HT1080 (cell line): ENCODE data around the gene GLA. TPM values are rescaled to one million over a fixed set of nuclear protein-coding genes. Genes with fewer than 3 reads are reported as not detected.

ENCODE experiments used
- DNase-seq: peaks from one replicate; pipeline ENCODE4 v3.0.0-alpha.2; 2015; ENCODE audit warnings: low read depth
- total RNA-seq: library from RNA; depleted of rRNA; stranded (reverse); fragments of >200 nt; shearing (Covaris generic); gene quantifications from 2 replicates; pipeline ENCODE4 v1.2.3, GENCODE V29; 2014

Gene GLA
- total RNA-seq, 1 experiment from 2014 or later: 40.9 TPM

- no peak for DNase-seq
Measured at GRCh38 chrX:101398694-101399093, 9.0 kb downstream of the GLA start.

GRCh38 chrX:101397779-101398178 lies 9.9 kb downstream of the GLA start:
- no peak for DNase-seq

- DNase-seq: no peak
Measured at GRCh38 chrX:101395789-101396188, 11.9 kb downstream of the GLA start.

- DNase-seq: no peak
Measured at GRCh38 chrX:101394372-101394771, 13.4 kb downstream of the GLA start.

GRCh38 chrX:101393530-101394305 lies 14.0 kb downstream of the GLA start:
- peak; percentile 5 for DNase-seq

- DNase-seq: no peak
Measured at GRCh38 chrX:101391831-101392230, 15.9 kb downstream of the GLA start.

GRCh38 chrX:101390664-101391525 lies 16.8 kb downstream of the GLA start, which contains the start of gene RPL36A:
Gene RPL36A, plus strand, starts transcription at chrX:101391011. Its CDS starts 33 bp downstream, at chrX:101391044.
- peak; percentile 94 for DNase-seq

- DNase-seq: no peak
Measured at GRCh38 chrX:101388604-101389003, 19.1 kb downstream of the GLA start.

- DNase-seq: no peak
Measured at GRCh38 chrX:101386542-101386885, 21.2 kb downstream of the GLA start.

- no peak for DNase-seq
Measured at GRCh38 chrX:101385795-101386541, 21.8 kb downstream of the GLA start, which contains the start of gene BTK. Gene BTK, minus strand, starts transcription at chrX:101386191. Its CDS starts 10,907 bp downstream, at chrX:101375284.

- no peak for DNase-seq
Measured at GRCh38 chrX:101385026-101385684, 22.6 kb downstream of the GLA start.

GRCh38 chrX:101383679-101384205 lies 24.0 kb downstream of the GLA start:
- DNase-seq: no peak

GRCh38 chrX:101377547-101377946 lies 30.2 kb downstream of the GLA start:
- no peak for DNase-seq

GRCh38 chrX:101370888-101371504 lies 36.7 kb downstream of the GLA start:
- no peak for DNase-seq

- DNase-seq: no peak
Measured at GRCh38 chrX:101369687-101370086, 38.0 kb downstream of the GLA start.

- no peak for DNase-seq
Measured at GRCh38 chrX:101368800-101369199, 38.9 kb downstream of the GLA start.

- DNase-seq: no peak
Measured at GRCh38 chrX:101365301-101365795, 42.4 kb downstream of the GLA start.

- DNase-seq: no peak
Measured at GRCh38 chrX:101362757-101363156, 45.0 kb downstream of the GLA start.

- no peak for DNase-seq
Measured at GRCh38 chrX:101362116-101362515, 45.6 kb downstream of the GLA start.

- no peak for DNase-seq
Measured at GRCh38 chrX:101360390-101360789, 47.3 kb downstream of the GLA start.
